Fibroblast of villous mesenchyme (primary cell): ENCODE data around the gene TMEM17. TPM values are rescaled to one million over a fixed set of nuclear protein-coding genes. Genes with fewer than 3 reads are reported as not detected.

Experiments
- DNase-seq: peaks from one replicate; pipeline ENCODE4 v3.0.0-alpha.2; 2010; ENCODE audit warnings: low read depth
- H3K4me3 ChIP-seq: 2 replicates; pipeline ENCODE4 v1.5.1; 2011; ENCODE audit warnings: low read depth, mild to moderate bottlenecking, low read length
- CTCF ChIP-seq: IDR thresholded peaks from 2 replicates; pipeline ENCODE4 v1.5.1; 2012; ENCODE audit warnings: low read depth, mild to moderate bottlenecking, low read length; ENCODE audit not compliant: insufficient read depth
- total RNA-seq: library from RNA; depleted of rRNA; stranded (reverse); fragments of >200 nt; gene quantifications from 2 replicates; pipeline ENCODE4 v1.2.3, GENCODE V29; 2012

TMEM17 gene
- total RNA-seq, 1 donor: 3.0 TPM

- peak; percentile 16 for DNase-seq
- H3K4me3 ChIP-seq: no peak overlapping the region
Measured at GRCh38 chr2:62467475-62468321, 38.3 kb downstream of the TMEM17 start.

GRCh38 chr2:62467100-62467474 is 38.9 kb downstream of the TMEM17 start:
- TF ChIP-seq CTCF: no peak
- no peak for DNase-seq
- no peak overlapping the region for H3K4me3 ChIP-seq

More at GRCh38 chr2:62467475-62468321, 38.3 kb downstream of the TMEM17 start:
- TF ChIP-seq CTCF: no peak

GRCh38 chr2:62466503-62466854 is 39.5 kb downstream of the TMEM17 start:
- TF ChIP-seq CTCF: no peak

GRCh38 chr2:62465741-62466502 is 40.1 kb downstream of the TMEM17 start:
- no peak overlapping the region for H3K4me3 ChIP-seq
- no peak for DNase-seq
- no peak for TF ChIP-seq CTCF

More at GRCh38 chr2:62466503-62466854, 39.5 kb downstream of the TMEM17 start:
- no peak for DNase-seq
- no peak overlapping the region for H3K4me3 ChIP-seq

GRCh38 chr2:62465039-62465740 is 40.8 kb downstream of the TMEM17 start:
- H3K4me3 ChIP-seq: no peak overlapping the region
- no peak for DNase-seq
- no peak for TF ChIP-seq CTCF

- TF ChIP-seq CTCF: no peak
- no peak overlapping the region for H3K4me3 ChIP-seq
- peak; percentile 10 for DNase-seq
Measured at GRCh38 chr2:62464221-62465007, 41.6 kb downstream of the TMEM17 start.
